RPMI7951 (cell line): ENCODE data around the gene NAP1L4. TPM values are rescaled to one million over a fixed set of nuclear protein-coding genes. Genes with fewer than 3 reads are reported as not detected.
A peak's percentile ranks its signal among the peaks of the same experiment; 100 is the strongest.

ENCODE experiments used
- DNase-seq: peaks from one replicate; pipeline ENCODE4 v3.0.0-alpha.2; 2012; ENCODE audit warnings: low read depth
- total RNA-seq: library from RNA; depleted of rRNA; stranded (reverse); fragments of >200 nt; shearing (Covaris generic); gene quantifications from 2 replicates; pipeline ENCODE4 v1.2.3, GENCODE V29; 2014; rRNA removed

NAP1L4 gene, protein sequence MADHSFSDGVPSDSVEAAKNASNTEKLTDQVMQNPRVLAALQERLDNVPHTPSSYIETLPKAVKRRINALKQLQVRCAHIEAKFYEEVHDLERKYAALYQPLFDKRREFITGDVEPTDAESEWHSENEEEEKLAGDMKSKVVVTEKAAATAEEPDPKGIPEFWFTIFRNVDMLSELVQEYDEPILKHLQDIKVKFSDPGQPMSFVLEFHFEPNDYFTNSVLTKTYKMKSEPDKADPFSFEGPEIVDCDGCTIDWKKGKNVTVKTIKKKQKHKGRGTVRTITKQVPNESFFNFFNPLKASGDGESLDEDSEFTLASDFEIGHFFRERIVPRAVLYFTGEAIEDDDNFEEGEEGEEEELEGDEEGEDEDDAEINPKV
- 81.1 and 90.2 TPM in 2 replicates for total RNA-seq

DNA sequence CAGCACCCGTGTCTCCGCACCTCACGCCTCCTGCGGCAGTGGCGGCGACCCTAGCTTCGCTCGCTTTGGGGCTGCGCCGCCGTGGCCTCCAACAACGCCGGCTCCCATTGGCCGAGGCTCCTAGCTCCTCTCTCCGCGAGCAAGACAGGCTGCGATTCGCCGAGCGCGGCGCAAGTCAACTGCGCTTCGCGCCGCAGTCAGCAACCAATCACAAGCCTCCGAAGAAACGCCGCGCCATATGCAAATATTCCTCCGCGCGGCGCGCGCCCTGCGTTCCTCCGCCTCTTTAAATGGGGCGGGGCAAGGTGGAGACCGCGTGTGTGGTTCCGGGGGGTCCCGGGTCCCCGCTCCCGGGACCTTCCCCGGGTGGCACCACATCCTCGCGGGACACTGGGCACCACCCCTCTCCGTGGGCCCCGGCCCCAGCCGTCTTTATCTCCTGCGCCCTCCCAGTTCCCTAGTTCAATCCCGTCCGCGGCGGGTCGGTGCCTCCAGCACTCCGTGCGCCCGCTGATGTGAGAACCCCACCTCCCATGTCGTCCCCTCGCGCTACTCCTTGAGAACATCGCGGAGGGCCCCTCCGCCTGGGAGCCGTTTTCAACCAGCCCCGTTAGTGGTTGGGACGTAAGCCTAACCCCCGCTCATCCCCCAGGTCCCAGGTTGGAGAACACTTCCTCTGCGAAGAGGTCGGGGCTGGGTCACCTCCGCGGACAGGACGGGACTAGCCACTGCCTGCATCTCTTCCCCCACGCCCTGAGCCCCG, at the start of gene NAP1L4:
NAP1L4 (minus strand) TSS at position 96 of the 763 bp plus-strand sequence. CDS start 13,109 bp downstream, outside the sequence.
- peak; percentile 93 for DNase-seq

- no peak for DNase-seq
Measured at GRCh38 chr11:3040881-3041280, 48.8 kb upstream of the NAP1L4 start.

GRCh38 chr11:3037945-3038271, 45.8 kb upstream of the NAP1L4 start:
- DNase-seq = no peak

GRCh38 chr11:3037040-3037944, 45.2 kb upstream of the NAP1L4 start:
- DNase-seq = peak; percentile 57

DNA sequence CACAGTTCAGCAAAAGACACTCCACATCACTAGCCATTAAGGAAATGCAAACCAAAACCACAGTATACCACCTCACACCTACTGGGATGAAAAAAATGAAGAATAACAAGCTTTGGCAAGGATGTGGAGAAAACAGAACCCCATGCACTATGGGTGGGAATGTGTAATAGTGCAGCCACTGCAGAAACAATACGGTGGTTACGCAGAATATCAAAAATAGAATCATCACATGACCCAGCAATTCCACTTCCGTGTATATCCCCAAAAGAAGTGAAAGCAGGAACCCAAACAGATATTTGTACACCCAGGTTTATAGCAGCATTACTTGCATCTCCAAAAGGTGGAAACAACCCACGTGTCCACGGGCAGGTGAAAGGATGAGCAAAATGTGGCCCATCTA, 44.3 kb upstream of the NAP1L4 start:
- no peak for DNase-seq

GRCh38 chr11:3035333-3035732, 43.2 kb upstream of the NAP1L4 start:
- no peak for DNase-seq

DNA sequence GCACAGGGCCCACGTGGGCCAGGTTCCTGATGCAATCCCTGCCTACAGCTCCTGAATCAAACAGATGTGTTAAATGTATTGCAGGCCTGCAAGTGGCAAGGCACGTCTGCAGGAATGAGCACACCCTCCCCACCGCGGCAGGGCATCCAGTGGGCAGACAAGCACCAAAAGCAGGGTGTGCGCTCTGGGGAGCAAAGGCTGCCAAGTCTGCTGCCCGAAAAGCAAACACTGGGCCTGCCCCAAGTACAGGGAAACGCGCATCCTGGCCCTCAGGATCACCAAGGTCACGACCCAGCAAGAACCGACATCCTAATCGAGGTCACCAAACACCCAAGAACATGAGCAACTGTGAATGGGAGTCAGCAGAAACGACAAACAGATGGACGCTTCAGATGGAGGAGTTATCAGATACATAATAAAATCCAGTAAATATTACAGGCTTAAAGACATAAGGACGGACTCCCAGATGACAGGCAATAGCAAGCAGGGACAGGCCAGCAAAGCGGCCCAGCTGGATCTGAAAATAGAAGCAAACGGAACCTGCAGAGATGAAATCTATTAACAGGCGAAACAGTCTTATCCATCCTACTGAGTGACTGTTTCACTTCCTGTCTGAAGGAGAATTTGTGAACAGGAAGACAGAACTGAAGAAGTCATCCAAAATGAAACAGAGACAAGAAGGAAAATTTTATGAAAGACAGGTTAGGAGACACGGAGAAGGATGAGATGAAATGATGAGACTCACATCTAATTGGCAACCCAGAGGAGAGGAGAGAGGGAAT, 38.4 kb upstream of the NAP1L4 start:
- DNase-seq = no peak

- DNase-seq = no peak
Measured at GRCh38 chr11:3028813-3029212, 36.7 kb upstream of the NAP1L4 start.

- no peak for DNase-seq
Measured at GRCh38 chr11:3026803-3027202, 34.7 kb upstream of the NAP1L4 start.

DNA sequence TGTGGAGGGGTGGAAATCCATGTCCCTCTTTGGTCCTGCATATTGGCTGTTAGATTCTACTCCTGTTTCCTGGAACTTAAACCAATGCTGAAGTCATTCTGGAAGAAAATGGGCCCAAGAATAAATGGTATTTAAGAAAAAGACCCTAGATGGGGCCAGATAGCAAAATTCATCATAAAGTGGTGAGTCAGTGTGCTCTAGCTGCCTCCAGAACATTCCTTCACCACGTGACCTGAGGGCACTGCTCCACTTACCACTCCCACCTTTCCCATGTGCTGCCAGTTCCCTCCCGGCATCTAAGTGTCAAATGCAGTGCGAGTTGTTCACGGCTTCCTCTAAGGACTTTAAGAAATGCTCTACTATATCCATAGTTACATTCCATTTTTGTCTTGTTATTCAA, 30.9 kb upstream of the NAP1L4 start:
- peak; percentile 56 for DNase-seq

DNA sequence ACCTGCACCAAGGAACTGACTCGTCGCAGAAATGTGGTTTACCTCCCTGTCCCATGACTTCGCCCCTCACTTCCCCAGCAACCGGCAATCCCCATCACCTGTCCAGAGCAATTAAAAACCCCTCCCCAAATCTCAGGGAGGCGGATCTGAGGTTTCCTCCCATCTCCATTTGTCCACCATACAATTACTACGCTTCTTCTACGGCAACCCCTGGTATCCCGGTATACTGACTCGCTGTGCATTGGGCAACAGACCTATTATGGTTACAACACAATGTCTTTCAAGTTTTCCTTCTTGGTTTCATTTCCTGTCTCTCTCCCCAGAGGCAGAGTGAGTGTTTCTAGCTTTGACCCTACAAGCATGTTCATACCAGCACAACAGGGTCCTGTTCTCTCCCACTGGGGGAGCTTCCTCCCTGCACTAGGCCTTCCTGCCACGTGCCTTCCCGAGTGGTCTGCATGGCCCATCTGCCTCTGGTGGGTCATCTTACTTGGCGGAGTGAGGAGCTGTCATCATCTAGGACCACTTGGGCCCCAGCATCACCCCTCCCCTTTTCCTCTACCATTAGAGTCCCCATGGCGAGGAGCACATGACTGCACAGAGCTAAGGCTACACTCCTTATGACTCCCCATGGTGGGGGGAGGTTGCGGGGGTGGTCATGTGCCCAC, 30.3 kb upstream of the NAP1L4 start:
- peak; percentile 25 for DNase-seq

- peak; percentile 10 for DNase-seq
Measured at GRCh38 chr11:3021125-3021524, 29.0 kb upstream of the NAP1L4 start.

DNA sequence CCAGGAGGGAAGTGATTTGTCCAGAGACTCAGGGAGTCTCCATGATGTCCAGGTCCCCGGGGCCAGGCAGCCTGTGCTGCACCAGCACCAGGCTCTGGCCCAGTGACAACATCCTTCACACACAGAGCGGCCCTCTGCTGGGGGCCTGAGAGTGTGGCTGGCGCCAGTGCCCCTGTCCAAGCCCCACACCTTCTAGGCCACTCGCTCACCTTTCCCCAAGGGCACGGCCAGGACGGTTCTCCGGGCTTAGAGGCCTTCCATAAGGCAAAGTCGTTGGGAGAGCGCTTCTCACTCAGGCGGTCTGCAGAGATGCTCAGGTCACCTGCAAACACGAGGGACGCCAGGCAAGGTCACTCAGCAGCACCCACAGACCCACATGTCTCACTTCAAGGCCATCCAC, 27.9 kb upstream of the NAP1L4 start:
- no peak for DNase-seq

- no peak for DNase-seq
Measured at GRCh38 chr11:3018596-3018995, 26.5 kb upstream of the NAP1L4 start.

GRCh38 chr11:3016861-3017260, 24.7 kb upstream of the NAP1L4 start:
- no peak for DNase-seq

GRCh38 chr11:3015796-3016195, 23.7 kb upstream of the NAP1L4 start:
- no peak for DNase-seq

GRCh38 chr11:3014943-3015342, 22.8 kb upstream of the NAP1L4 start:
- DNase-seq = no peak

DNA sequence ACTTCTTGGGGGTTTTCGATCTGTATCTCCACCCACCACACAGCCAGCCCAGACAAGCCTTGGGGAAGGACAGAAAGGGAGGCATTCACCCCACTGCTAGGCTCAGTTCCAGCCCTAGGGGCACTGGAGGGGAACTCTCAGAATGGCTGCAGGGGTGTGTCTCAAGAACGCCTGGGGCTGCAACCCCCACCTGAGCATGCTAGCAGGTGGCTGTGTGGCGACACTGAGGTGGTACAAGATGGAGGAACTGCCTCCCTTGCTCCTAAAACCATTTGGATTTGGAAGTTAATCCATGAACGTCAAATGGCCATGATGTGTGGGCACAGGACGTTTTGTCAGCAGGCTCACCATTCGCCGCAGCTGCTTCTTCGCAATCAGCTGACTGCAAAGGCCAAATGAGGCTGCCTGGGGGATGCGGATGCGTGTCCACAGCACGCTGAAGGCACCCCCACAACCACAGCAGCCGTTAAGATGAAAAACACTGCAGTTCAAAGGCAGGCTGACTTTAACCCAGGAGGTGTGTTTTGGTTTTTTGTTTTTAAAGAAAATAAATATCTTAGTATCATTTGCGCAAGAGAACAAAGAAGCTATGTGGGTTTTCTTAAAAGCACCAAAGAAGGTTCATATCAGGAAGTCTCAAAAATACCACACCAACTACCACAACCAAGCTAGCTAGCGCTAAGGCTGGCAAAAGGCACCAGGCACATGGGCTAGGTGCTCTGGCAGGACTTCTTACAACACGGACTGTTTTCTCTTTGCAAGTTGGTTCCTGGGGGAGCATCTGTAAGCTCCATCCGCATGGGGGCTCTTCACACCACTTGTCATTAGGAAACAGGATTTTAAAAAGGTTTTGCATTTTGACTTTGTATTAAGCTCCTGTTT, 22.2 kb upstream of the NAP1L4 start:
- no peak for DNase-seq
